ENCODE measurements around the gene BTN3A1. TPM values are rescaled to one million over a fixed set of nuclear protein-coding genes. Genes with fewer than 3 reads are reported as not detected.

The BTN3A1 gene
- total and polyA plus RNA-seq, 2 of the 13 experiments (the other 11 are each of a cell fraction or from before 2014, with no cell fraction given) = 13.3 to 14.0 TPM

DNA sequence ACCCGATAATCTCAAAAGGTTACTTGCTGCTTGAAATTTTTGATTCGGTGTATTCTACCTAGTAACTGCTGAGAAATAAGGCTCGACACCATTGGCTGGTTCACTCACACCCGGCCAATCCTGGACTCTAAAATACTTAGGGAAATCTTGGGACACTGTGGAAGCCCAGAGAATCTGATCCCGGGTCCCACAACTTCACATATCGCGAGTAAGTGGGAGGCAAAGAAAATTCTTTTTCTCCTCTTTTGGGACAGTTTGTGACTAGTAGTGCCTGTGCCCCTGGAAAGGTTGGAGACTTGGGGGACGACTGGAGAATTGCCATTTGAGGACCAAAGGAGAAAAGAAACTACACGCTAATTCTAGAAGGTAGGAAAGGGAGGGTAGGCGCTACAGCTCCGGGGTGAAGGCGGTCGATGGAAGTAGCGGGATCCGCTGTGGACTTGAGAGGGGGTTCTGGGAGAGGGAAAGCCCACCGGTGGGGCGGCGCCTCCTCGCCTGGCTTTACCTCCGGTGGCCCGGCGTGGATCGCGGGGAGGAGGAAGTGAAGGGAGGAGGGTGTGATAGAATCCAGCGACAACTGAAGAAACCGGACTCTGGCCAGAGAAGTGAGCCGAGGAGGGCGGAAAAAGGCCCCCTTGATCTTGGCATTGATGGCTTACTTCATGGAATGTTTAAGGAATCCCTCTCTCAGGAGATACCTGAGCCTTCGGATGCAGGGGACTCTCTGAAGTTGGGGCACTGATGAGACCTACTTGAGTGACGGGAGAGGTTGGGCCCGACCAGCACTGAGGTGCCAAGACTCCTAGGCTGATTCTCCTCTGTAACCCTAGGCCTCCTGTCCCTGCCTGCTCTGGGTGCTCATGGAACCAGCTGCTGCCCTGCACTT, 19.4 kb downstream of the BTN3A1 start (continued):
- TF ChIP-seq SNAPC4 (CRISPR knock-in tag; IDR thresholded peaks at IDR 0.05) (no peak), STAG1 (CRISPR knock-in tag; IDR thresholded peaks at IDR 0.05) (peak; percentile 16; the same call in 1 of the 2 replicates), TCF7L2 (IDR thresholded peaks at IDR 0.05; ENCODE audit: low read depth, low read length) (no peak), CHD4 (IDR thresholded peaks at IDR 0.05; ENCODE audit: borderline replicate concordance, low read length) (no peak), SP140L (CRISPR knock-in tag; IDR thresholded peaks at IDR 0.05; ENCODE audit: borderline replicate concordance) (no peak), CEBPB (IDR thresholded peaks at IDR 0.05; ENCODE audit: borderline replicate concordance, low read depth, low read length) (no peak), ZNF33B (CRISPR knock-in tag; IDR thresholded peaks at IDR 0.05) (no peak; the same call in 1 of the 2 replicates), FOSL1 (CRISPR knock-in tag; IDR thresholded peaks at IDR 0.05; ENCODE audit: borderline replicate concordance) (no peak), PAF1 (CRISPR knock-in tag; IDR thresholded peaks at IDR 0.05) (no peak), NRL (CRISPR knock-in tag; IDR thresholded peaks at IDR 0.05; ENCODE audit: borderline replicate concordance) (no peak; the same call in 1 of the 2 replicates), CBX5 (CRISPR knock-in tag; IDR thresholded peaks at IDR 0.05; ENCODE audit: borderline replicate concordance) (no peak)
- TF ChIP-seq, protein P1, sequence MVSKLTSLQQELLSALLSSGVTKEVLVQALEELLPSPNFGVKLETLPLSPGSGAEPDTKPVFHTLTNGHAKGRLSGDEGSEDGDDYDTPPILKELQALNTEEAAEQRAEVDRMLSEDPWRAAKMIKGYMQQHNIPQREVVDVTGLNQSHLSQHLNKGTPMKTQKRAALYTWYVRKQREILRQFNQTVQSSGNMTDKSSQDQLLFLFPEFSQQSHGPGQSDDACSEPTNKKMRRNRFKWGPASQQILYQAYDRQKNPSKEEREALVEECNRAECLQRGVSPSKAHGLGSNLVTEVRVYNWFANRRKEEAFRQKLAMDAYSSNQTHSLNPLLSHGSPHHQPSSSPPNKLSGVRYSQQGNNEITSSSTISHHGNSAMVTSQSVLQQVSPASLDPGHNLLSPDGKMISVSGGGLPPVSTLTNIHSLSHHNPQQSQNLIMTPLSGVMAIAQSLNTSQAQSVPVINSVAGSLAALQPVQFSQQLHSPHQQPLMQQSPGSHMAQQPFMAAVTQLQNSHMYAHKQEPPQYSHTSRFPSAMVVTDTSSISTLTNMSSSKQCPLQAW (CRISPR knock-in tag; IDR thresholded peaks at IDR 0.05) = peak; percentile 21; the same call in 1 of the 2 replicates
- TF ChIP-seq, protein P2, sequence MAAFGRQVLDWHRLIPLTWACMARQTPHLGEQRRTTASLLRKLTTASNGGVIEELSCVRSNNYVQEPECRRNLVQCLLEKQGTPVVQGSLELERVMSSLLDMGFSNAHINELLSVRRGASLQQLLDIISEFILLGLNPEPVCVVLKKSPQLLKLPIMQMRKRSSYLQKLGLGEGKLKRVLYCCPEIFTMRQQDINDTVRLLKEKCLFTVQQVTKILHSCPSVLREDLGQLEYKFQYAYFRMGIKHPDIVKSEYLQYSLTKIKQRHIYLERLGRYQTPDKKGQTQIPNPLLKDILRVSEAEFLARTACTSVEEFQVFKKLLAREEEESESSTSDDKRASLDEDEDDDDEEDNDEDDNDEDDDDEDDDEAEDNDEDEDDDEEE (CRISPR knock-in tag; IDR thresholded peaks at IDR 0.05) = no peak
- TF ChIP-seq, protein P3, sequence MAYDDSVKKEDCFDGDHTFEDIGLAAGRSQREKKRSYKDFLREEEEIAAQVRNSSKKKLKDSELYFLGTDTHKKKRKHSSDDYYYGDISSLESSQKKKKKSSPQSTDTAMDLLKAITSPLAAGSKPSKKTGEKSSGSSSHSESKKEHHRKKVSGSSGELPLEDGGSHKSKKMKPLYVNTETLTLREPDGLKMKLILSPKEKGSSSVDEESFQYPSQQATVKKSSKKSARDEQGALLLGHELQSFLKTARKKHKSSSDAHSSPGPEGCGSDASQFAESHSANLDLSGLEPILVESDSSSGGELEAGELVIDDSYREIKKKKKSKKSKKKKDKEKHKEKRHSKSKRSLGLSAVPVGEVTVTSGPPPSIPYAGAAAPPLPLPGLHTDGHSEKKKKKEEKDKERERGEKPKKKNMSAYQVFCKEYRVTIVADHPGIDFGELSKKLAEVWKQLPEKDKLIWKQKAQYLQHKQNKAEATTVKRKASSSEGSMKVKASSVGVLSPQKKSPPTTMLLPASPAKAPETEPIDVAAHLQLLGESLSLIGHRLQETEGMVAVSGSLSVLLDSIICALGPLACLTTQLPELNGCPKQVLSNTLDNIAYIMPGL (CRISPR knock-in tag; IDR thresholded peaks at IDR 0.05; ENCODE audit: borderline replicate concordance in 1 of 2, low read depth in 1 of 2) = peak in 1 of 2 experiments; percentile 71; a peak in 3 of 4 replicates
- TF ChIP-seq, protein P4, sequence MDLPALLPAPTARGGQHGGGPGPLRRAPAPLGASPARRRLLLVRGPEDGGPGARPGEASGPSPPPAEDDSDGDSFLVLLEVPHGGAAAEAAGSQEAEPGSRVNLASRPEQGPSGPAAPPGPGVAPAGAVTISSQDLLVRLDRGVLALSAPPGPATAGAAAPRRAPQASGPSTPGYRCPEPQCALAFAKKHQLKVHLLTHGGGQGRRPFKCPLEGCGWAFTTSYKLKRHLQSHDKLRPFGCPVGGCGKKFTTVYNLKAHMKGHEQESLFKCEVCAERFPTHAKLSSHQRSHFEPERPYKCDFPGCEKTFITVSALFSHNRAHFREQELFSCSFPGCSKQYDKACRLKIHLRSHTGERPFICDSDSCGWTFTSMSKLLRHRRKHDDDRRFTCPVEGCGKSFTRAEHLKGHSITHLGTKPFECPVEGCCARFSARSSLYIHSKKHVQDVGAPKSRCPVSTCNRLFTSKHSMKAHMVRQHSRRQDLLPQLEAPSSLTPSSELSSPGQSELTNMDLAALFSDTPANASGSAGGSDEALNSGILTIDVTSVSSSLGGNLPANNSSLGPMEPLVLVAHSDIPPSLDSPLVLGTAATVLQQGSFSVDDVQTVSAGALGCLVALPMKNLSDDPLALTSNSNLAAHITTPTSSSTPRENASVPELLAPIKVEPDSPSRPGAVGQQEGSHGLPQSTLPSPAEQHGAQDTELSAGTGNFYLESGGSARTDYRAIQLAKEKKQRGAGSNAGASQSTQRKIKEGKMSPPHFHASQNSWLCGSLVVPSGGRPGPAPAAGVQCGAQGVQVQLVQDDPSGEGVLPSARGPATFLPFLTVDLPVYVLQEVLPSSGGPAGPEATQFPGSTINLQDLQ (CRISPR knock-in tag; IDR thresholded peaks at IDR 0.05) = no peak
